HG02943 (cell line): ENCODE data around the gene VPS33A.
"Not testable (repeated sequence)": the region's sequence is repeated elsewhere in the genome, so short reads cannot be mapped to it uniquely, and the experiment has no call there.

Experiments
- ATAC-seq: cut with Tn5 transposase; IDR thresholded peaks from one replicate; pipeline ENCODE4 v1.9.1; 2021; ENCODE audit warnings: mild to moderate bottlenecking, low read depth, moderate library complexity; ENCODE audit not compliant: unreplicated experiment

The VPS33A gene

DNA sequence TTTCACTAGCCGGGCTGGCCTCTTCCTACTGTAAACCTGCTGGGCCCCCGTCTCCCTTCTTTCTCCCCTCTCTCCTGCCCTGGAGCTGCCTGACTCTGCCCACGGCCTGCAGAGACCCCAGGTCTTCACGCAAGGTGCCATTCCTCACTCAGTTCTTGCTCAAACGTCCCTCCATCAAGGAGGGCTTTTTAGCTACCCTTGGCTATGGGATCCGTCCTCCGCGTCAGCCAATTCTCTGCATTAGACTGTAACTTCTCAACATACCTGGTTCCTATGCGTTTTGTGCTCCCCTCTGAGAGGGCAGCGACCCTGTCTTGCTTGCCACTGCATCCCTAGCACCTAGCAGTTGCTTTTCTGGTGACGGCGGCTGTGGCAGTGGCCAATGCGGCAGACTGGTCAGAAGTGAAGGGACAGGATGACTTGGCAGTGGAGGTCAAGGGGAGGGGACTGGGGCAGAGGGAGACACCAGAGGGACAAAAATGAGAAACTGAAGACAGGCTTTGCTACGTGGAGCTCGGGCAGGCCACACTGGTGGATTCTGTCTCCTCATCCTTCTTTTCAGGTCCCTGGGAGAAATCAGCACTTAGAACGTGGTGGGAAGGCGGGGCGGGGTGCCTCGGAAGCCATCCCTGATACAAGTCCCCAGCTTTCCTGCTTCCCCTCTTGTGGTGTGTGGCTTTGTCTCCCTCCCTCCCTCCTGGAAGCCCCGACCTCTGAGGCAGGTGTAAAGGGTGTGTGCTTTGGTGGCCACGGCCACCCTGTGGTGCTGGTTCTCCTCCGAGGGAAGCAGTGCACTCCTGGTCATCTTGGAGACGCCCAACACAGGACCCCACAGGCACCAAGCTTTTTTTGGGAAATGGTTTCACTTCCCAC is 61.0 kb downstream of the VPS33A start:
- no peak for ATAC-seq

DNA sequence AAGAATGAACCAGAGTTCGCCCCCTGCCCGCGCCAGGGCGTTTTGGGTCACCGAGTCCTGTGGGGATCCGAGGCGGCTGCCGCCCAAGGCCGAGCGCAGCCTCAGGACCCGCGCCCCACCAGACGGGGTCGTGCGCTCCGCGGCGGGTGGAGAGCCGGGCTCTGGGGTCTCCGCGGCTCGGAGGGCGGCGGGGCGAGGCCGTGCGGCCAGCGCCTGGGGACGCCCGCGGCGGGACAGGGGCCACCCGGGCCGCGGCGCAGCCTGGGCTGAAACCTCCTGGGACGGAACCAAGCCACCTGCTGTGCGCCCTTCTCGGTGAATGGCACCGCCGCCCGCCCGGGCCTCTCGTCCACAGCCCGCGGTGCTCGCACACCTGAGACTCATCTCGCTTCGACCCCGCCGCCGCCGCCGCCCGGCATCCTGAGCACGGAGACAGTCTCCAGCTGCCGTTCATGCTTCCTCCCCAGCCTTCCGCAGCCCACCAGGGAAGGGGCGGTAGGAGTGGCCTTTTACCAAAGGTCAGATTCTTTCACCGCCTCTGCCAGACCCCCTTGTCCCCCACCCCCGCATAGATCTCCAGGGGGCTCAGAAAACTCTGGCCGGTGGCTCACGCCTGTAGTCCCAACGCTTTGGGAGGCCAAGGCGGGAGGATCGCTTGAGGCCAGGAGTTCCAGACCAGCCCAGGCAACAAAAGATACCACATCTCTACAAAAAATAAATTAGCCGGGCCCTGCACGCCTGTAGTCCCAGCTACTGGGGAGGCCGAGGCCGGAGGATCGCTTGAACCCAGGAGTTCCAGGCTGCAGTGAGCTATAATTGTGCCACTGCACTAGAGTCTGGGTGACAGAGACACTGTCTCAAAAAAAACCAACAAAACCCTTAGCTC is 61.9 kb downstream of the VPS33A start:
- no peak for ATAC-seq

DNA sequence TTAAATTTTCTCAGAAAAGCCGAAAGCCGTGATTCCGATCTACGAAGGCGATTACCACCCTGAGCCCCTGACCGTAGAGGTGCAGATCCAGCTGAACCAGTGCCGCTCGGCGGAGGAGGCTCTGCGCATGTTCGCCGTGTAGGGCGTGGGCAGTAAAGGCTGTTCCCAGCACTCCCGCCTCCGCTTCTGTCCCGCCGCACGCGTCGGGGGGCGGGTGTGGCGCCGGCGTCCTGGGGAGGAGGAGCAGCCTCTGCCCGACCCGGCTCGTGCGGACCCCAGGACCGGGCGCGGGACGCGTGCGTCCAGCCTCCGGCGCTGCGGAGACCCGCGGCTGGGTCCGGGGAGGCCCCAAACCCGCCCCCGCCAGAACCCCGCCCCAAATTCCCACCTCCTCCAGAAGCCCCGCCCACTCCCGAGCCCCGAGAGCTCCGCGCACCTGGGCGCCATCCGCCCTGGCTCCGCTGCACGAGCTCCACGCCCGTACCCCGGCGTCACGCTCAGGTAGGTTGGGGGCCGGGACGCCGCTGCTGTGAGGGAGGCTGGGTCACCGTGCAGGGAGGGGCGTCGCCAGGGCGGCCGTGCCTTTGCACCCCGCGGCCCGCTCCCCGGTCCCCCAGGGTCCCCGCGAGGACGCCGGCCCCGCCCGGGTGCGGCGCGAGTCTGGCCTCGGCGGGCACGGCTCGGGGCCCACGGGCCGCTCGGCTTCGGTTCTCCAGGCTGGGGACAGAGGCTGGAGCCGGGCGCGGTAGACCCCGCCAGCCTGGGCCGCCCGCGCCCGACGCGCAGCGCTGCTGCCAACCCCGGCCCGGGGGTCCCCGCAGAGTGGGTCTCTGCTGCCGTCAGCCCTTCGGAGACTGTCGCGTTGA is 62.8 kb downstream of the VPS33A start, which contains the start of gene B3GNT4:
Gene B3GNT4, plus strand, starts transcription at position 409 of the 866 bp plus-strand sequence. CDS start 910 bp downstream, outside the sequence.
- no peak for ATAC-seq

DNA sequence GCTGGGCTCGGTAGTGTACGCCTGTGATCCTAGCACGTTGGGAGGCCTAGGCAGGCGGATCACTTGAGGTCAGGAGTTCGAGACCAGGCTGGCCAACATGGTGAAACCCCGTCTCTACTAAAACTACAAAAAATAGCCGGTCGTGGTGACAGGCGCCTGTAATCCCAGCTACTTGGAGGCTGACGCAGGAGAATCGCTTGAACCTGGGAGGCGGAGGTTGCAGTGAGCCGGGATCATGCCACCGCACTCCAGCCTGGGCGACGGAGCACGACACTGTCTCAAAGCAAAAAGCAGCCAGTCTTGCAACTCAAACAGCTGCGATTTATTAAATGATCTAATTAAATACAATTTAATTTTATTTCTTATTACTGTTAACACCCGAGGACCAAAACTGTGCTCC is 63.5 kb downstream of the VPS33A start:
- ATAC-seq = not testable (repeated sequence)

DNA sequence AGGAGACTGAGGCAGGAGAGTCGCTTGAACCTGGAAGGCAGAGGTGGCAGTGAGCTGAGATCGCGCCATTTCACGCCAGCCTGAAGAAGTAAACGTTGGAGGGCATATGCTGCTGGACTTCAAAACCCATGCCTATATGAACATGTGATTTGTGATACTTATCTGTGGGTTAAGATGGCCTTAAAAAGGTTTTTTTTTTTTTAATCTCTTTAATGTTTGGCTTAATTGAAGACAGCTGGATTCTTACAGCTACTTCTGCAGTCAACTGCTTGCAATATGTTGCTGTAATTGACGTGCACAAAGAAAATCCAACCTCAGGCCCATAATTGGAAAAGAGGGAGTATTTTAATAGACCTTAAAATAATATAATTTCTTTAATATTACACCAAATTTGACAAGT is 64.3 kb downstream of the VPS33A start:
- no peak for ATAC-seq

DNA sequence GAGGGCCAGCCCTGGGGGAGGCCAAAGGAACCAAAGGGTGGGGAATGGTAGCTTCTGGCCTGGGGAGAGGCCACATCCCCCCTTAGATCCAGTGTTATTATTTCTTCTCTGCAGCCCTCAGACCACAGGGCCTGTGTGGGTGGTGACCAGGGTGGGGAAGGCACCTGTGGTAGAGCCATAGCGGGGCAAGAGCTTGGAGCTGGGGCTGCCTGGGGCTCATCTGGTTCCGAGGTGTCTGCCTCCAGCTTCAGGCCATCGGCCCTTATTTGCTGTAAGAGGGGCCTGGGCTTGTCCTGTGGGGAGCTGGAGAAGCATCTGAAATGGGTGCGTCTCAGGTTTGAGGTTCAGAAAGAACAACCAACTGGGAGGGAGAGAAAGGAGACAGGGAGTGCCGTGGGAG is 64.9 kb downstream of the VPS33A start:
- ATAC-seq = no peak

DNA sequence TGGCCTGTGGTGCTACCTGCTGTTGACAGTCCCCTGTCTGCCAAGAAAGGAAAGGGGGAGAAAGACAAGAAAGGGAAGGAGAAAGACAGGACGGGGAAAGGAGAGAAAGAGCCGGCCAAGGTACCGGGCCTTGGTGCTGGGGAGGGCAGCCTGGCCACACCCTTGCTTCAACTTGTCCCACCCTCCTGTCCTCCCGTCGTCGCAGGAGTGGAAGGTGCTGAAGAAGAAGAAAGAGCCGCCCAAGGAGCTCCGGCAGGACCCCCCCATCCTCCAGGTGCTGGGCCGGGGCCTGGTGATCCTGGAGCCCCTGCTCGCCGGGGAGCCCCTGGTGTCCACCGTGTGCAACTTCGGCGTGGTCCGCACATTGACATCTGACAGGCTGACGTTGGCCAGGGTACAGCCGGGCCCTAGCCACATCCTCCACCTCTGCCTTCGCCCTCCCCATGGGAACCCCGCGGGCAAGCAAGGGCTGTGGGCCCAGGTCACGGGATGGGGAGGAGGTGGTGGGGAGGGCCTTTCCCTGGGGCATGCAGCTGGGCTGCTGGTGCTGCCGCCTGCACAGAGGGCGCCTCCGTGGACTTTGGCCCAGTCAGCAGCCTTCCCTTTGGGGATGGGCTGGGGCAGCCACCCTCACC is 65.6 kb downstream of the VPS33A start:
- ATAC-seq = no peak

DNA sequence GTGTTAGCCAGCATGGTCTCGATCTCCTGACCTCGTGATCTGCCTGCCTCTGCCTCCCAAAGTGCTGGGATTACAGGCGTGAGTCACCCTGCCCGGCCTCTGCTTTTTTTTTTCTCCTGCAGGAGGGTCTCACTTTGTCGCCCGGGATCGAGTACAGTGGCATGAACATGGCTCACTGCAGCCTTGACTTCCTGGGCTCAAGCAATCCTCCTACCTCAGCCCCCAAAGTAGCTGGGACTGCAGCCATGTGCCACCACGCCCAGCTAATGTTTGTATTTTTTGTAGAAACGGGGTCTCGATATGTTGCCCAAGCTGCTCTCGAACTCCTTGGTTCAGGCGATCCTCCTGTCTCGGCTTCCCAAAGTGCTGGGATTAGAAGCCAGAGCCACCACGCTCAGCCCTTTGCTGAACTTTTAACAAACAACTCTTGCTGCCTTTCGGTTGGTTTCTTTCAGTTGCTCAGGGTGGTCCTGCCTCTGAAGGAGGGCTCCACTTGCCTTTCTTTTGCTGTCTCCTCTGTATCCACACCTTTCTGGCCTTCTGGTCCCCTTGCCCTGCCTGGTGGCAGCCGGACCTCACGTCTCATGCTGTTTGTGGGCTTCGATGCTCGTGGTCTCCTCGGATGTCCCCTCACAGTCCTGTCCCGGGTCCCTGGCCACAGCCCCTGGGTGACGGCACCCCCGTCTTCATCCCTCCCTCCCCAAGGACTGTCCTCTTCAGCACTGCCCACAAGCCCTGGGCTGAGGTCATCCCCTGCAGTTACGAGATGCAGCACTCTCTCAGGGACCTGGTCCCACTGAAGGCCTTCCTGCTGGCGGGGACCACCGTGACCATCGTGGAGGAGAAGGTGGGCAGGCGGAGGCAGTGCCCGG is 66.6 kb downstream of the VPS33A start:
- ATAC-seq = no peak

DNA sequence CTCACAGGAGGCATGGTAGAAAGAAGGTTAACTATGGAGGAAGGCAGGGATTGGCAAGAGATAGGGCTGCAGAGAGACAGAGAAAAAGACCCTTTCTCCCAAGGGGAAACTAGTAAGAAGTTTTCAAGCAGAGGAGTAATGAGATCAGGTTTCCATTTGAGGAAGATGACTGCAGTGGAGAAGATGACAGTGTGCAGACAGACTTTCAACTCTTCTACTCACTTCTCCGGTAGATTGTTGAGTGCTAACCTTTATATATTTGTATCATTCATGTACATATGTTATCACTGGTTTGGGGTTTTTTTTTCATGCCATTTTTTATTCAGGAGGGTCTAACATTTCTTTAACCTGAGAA is 68.7 kb downstream of the VPS33A start:
- ATAC-seq = no peak

DNA sequence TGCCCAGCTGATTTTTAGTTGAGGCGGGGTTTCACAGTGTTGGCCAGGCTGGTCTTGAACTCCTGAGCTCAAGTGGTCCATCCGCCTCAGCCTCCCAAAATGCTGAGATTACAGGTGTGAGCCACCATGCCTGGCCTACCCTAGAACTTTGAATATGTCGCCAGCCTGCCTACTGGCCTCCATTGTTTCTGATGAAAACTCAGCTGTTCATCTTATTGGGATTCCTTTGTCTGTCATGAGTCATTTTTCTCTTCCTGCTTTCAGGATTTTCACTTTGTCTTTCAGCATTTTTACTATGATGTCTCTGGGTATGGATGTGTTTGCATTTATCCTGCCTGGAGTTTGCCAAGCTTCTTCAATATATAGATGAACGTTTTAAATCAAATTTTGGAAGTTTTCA is 70.9 kb downstream of the VPS33A start:
- no peak for ATAC-seq

DNA sequence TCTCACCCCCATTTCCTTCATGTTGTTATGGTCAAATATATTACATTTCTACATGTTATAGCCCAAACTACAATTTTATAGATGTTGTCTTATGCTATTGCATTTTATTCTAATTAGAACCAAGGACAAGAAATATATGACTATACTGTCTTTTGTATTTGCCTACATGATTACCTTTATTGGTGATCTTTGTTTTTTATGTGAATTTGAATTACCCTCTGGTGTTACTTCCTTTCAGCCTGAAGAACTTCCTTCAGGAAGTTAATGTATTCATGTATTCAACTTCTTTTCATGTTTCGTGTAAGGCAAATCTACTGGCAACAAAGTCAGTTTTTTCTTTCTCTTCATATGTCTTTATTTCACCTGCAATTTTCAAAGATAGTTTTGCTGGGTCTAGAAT is 71.5 kb downstream of the VPS33A start:
- no peak for ATAC-seq

DNA sequence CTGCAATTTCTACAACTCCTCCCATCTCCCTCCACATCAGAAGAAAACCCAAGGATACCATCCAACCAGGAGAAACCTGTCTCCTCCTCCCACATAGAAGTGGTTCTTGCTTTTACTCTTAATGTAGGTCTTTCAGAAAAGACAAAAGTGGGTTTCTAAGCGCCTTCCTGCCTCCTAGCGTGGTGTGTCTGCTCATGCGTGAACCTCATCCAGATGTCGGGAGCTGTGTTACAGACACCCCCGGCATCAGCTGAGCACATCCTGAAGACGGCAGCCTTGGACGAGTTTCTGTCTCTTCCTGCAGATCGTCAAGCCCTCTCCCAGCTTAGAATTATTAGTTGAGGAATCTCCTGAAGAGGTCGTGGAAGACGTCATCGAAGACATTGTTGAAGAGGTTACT is 73.9 kb downstream of the VPS33A start:
- ATAC-seq = no peak

DNA sequence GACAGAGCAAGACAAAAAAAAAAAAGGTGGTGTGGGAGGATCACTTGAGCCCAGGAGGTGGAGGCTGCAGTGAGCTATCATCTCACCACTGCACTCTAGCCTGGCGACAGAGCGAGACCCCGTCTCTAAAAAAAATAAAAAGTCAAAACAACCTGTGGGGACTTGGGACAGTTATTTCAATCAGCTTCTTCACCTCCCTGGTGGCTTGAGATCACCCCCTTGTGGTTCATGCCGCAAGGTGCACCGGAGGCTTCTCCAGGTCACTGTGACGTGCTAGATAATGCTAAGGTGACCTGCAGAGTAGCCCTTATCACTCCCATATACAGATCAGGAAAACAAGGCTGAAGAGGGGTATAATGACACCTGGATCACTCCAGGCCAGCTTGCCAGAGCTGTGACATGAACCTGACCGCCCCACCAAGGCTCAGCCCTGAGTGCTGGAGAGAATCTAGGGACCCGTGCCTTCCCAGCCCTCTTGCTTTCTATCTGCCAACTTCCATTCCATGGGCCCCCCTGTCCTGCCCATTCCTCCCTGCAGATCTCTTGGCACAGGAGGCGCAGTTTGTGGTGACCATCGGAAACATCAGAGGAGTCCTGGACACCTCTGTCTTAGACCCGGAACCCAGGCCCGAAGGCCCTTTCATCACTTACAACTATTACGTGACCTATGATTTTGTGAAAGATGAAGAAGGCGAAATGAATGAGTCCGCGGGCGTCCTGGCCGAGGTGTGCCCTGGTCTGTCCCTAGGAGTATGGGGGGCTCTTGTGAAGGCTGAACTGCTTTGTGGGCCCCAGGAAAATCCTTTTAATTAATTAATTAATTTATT is 75.2 kb downstream of the VPS33A start:
- no peak for ATAC-seq

DNA sequence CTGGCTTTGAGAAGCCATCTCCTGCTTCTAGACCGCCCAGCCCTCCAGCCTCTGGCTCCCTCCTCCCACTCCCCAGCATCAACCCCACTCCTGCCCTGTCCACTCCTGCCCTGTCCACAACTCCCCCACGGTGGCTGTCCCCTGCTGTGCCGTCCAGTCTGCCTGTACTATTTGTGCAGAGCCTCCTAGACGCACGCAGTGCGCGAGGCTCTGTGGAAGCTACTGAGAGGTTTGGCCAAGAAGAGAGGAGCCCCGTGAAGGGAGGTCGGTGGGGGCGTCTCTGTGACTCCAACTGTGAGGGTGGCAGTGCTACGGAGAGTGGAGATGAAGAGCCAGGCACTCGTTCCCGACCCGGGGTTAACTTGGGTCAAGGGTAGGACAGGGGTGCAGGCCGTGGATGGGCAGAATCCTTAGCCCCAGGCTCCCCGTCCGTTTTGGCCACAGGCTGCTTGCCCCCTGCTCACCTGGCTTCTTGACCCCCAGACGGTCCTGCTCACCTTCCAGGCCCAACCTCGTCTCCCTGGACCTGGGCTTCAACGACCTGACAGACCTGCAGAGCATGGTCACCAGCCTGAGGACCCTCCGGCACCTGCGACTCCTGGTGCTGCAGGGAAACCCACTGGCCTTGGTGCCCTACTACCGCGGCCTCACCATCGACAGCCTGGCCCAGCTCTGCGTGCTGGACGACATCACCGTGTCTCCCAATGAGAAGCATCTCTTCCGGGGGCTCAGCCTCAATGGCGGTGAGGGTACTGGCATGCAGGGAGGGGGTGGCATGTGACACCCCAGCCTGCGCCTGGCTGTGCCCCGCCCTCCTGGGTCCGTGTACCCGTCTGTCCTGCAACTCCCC is 76.4 kb downstream of the VPS33A start:
- ATAC-seq = no peak

DNA sequence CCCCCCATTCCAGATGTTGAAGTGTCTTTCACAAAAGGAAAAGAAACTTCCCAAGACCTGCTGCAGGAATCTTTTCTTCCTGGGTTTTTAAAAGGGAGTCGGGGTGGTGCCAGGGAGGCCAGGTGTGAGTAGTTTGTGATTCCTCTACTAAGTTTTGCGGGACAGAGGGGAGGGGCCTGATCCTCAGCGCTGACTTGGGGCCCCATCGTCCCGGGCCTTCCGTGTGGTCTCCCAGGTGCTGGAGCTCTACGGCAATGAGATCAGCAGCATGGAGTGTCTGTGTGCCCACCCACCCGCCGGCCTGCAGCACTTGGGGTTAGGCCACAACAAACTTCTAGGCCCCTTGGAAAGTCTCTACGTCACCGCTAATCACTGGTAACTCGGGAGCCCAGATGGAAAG is 78.8 kb downstream of the VPS33A start:
- no peak for ATAC-seq

DNA sequence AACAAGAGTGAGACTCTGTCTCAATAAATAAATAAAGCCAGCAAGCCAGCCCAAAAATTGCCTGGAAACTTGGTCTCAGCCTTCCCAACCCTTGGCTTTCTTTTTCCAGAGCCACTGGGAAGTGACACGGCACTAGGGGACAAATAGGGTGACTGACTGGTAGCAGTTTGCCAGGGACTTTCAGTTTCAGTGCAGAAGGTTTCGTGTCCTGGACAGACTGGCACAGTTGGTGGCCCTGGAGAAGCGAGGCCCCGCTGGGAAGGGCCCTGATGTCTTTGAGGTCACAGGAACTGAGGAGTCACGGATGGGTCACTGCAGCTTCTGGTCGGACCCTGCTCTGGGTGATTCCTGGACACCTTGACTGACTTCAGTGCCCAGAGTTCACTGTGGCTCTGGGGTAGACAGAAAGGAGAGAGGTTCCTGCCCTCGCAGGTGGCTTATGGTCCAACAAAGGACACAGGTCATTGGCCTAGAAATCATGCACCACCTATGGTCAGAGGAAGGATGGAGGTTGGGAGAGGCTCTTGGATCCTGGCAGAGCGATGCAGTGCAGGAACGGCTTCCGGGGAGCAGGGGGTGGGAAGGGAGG is 80.7 kb downstream of the VPS33A start:
- ATAC-seq = no peak

DNA sequence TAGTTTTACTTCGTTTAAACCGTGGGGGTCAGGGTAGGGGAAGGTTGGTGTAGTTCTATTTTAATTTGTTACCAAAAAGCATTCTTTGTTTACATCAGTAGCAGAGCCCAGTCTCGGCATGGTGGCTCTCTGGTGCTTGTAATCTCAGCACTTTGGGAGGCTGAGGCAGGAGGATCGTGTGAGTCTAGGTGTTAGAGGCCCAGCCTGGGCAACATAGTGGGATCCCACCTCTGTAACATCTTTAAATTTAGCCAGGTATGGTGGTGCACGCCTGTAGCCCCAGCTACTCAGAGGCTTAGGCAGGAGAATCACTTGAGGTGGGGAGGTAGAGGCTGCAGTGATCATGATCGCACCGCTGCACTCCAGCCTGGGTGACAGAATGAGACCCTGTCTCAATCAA is 81.2 kb downstream of the VPS33A start:
- ATAC-seq = no peak
